H1 (cell line): ENCODE measurements around the gene LYZ. TPM values are rescaled to one million over a fixed set of nuclear protein-coding genes. Genes with fewer than 3 reads are reported as not detected.

Source experiments
- CTCF ChIA-PET: fragments of 300-600 bp; sonication (Branson Sonifier 250); formaldehyde crosslinking; loops from one replicate; lab custom pipeline; 2021; ENCODE audit not compliant: partially characterized antibody; lab: Charles Lee
- POLR2A ChIA-PET: fragments of 300-600 bp; sonication (Branson Sonifier 250); formaldehyde crosslinking; loops from one replicate; lab custom pipeline; 2021; ENCODE audit warnings: inconsistent platforms; ENCODE audit not compliant: partially characterized antibody; lab: Charles Lee
- DNase-seq, 2 experiments: peaks; one replicate each; pipeline versions ENCODE4 v3.0.0 to v3.0.0-alpha.2; 2010 to 2022; ENCODE audit warnings: low spot score in 2 of 2, low read depth in 1 of 2, mixed read lengths in 1 of 2
- FAIRE-seq: peaks from 2 replicates; lab custom pipeline; 2011; peaks lifted over from hg19 to GRCh38; lab: Jason Lieb, UNC
- H2AFZ ChIP-seq: 2 replicates; pipeline ENCODE4 v1.8.1; 2012; ENCODE audit warnings: low read length, inconsistent platforms
- H2AK5ac ChIP-seq: 2 replicates; pipeline ENCODE4 v1.6.1; 2013; ENCODE audit warnings: low read depth, low read length
- H2BK120ac ChIP-seq: replicated peaks from 2 replicates; pipeline ENCODE3; 2013; ENCODE audit warnings: low read depth, low read length, inconsistent platforms
- H2BK12ac ChIP-seq: 2 replicates; pipeline ENCODE4 v1.6.1; 2013; ENCODE audit warnings: low read depth, low read length
- H2BK15ac ChIP-seq: 2 replicates; pipeline ENCODE4 v1.6.1; 2013; ENCODE audit warnings: low read length
- H2BK20ac ChIP-seq: 2 replicates; pipeline ENCODE4 v1.6.1; 2013; ENCODE audit warnings: low read length
- H2BK5ac ChIP-seq: 2 replicates; pipeline ENCODE4 v1.6.1; 2013; ENCODE audit warnings: low read depth, low read length
- H3K14ac ChIP-seq: 2 replicates; pipeline ENCODE4 v1.6.1; 2013; ENCODE audit warnings: inconsistent platforms; ENCODE audit not compliant: insufficient read length
- H3K18ac ChIP-seq: 2 replicates; pipeline ENCODE4 v1.6.1; 2013; ENCODE audit warnings: low read length; ENCODE audit errors: extremely low read depth
- H3K23ac ChIP-seq: 2 replicates; pipeline ENCODE4 v1.6.1; 2013; ENCODE audit warnings: inconsistent platforms; ENCODE audit not compliant: insufficient read length
- H3K23me2 ChIP-seq: 2 replicates; pipeline ENCODE4 v1.6.1; 2013; ENCODE audit warnings: low read depth, low read length
- H3K27ac ChIP-seq: 2 replicates; pipeline ENCODE4 v1.6.1; 2011; ENCODE audit warnings: low read depth, low read length, inconsistent platforms
- H3K27me3 ChIP-seq, 4 experiments: replicated peaks in 1 of 4; 1 replicate in 1 of 4; 2 replicates in 3 of 4; pipeline versions ENCODE4 v1.6.1 to v1.8.1; 2011 to 2013; ENCODE audit warnings: low read length in 3 of 4, mild to moderate bottlenecking in 3 of 4, inconsistent platforms in 2 of 4, mixed read lengths in 2 of 4, moderate library complexity in 1 of 4; ENCODE audit not compliant: control insufficient read depth in 3 of 4, insufficient read depth in 3 of 4; ENCODE audit errors: extremely low read depth in 1 of 4
- H3K36me3 ChIP-seq, 4 experiments: 2 replicates each; pipeline versions ENCODE4 v1.6.1 to v1.8.1; 2011 to 2013; ENCODE audit warnings: mild to moderate bottlenecking in 4 of 4, low read length in 3 of 4, moderate library complexity in 2 of 4, control low read depth in 1 of 4, inconsistent platforms in 1 of 4; ENCODE audit not compliant: insufficient read depth in 4 of 4, control insufficient read depth in 2 of 4
- H3K4ac ChIP-seq: replicated peaks from 2 replicates; pipeline ENCODE3; 2013; ENCODE audit warnings: low read length, low read depth, mixed read lengths, inconsistent platforms; ENCODE audit not compliant: insufficient read length
- H3K4me1 ChIP-seq, 4 experiments: replicated peaks in 1 of 4; 1 replicate in 1 of 4; 2 replicates in 3 of 4; pipeline versions ENCODE4 v1.6.1 to v1.8.1; 2011 to 2013; ENCODE audit warnings: low read length in 3 of 4, inconsistent platforms in 2 of 4, mixed read lengths in 1 of 4; ENCODE audit not compliant: insufficient read depth in 4 of 4, control insufficient read depth in 3 of 4
- H3K4me2 ChIP-seq, 2 experiments: 2 replicates each; pipeline versions ENCODE4 v1.6.1 to v1.8.1; 2011 to 2013; ENCODE audit warnings: low read depth in 2 of 2, low read length in 2 of 2, control low read depth in 1 of 2, inconsistent platforms in 1 of 2, mild to moderate bottlenecking in 1 of 2; ENCODE audit not compliant: insufficient read depth in 1 of 2
- H3K4me3 ChIP-seq, 4 experiments: fragments of 200-600, 300-600 bp in 1 of 4; sonication (generic), shearing (Covaris generic), sonication (Bioruptor Twin) in 1 of 4; 2 replicates each; pipeline versions ENCODE4 v1.5.1 to v1.8.1; 2011 to 2016; ENCODE audit warnings: low read length in 4 of 4, low read depth in 3 of 4, control low read depth in 2 of 4, inconsistent platforms in 2 of 4, mild to moderate bottlenecking in 2 of 4, mixed read lengths in 1 of 4, moderate library complexity in 1 of 4; ENCODE audit not compliant: insufficient read depth in 2 of 4; ENCODE audit errors: extremely low read depth in 1 of 4
- H3K56ac ChIP-seq: replicated peaks from 2 replicates; pipeline ENCODE3; 2013; ENCODE audit warnings: low read depth, mild to moderate bottlenecking, mixed read lengths, low read length, inconsistent platforms; ENCODE audit not compliant: insufficient read length
- H3K79me1 ChIP-seq: 2 replicates; pipeline ENCODE4 v1.6.1; 2013; ENCODE audit warnings: low read depth, low read length, control low read depth
- H3K79me2 ChIP-seq, 2 experiments: 2 replicates each; pipeline versions ENCODE4 v1.6.1 to v1.8.1; 2012 to 2013; ENCODE audit warnings: low read length in 2 of 2, mild to moderate bottlenecking in 2 of 2, inconsistent platforms in 1 of 2; ENCODE audit not compliant: insufficient read depth in 2 of 2, control insufficient read depth in 1 of 2
- H3K9ac ChIP-seq, 4 experiments: replicated peaks in 1 of 4; 1 replicate in 1 of 4; 2 replicates in 3 of 4; pipeline versions ENCODE4 v1.6.1 to v1.8.1; 2011 to 2013; ENCODE audit warnings: low read depth in 3 of 4, low read length in 3 of 4, control low read depth in 2 of 4, mild to moderate bottlenecking in 2 of 4, moderate library complexity in 2 of 4, inconsistent platforms in 1 of 4; ENCODE audit errors: extremely low read depth in 1 of 4
- H3K9me3 ChIP-seq, 2 experiments: 2 replicates each; pipeline versions ENCODE4 v1.6.1 to v1.8.1; 2012 to 2013; ENCODE audit warnings: mild to moderate bottlenecking in 2 of 2, moderate library complexity in 2 of 2, control low read depth in 1 of 2, inconsistent platforms in 1 of 2, low read depth in 1 of 2, low read length in 1 of 2, mixed read lengths in 1 of 2; ENCODE audit not compliant: insufficient read depth in 2 of 2
- H4K20me1 ChIP-seq, 2 experiments: replicated peaks in 1 of 2; 2 replicates each; pipeline versions ENCODE3 to v1.8.1; 2011 to 2013; ENCODE audit warnings: inconsistent platforms in 2 of 2, low read length in 2 of 2, mild to moderate bottlenecking in 1 of 2; ENCODE audit not compliant: insufficient read depth in 2 of 2, control insufficient read depth in 1 of 2
- H4K5ac ChIP-seq: 2 replicates; pipeline ENCODE4 v1.6.1; 2013; ENCODE audit warnings: low read length, low read depth, mixed read lengths, inconsistent platforms; ENCODE audit not compliant: insufficient read length
- H4K8ac ChIP-seq: 2 replicates; pipeline ENCODE4 v1.8.0; 2013; ENCODE audit warnings: mild to moderate bottlenecking, moderate library complexity, low read length, inconsistent platforms; ENCODE audit not compliant: insufficient read depth; ENCODE audit errors: extremely low read depth
- H4K91ac ChIP-seq: replicated peaks from 2 replicates; pipeline ENCODE3; 2013; ENCODE audit warnings: low read length, mixed read lengths, inconsistent platforms; ENCODE audit not compliant: insufficient read length
- JUN ChIP-seq: IDR thresholded peaks from 2 replicates; pipeline ENCODE4 v1.6.1; 2011; ENCODE audit warnings: low read depth, mild to moderate bottlenecking, improper control_type of control experiment, low read length
- KDM1A ChIP-seq: fragments of 200-600, 300-600 bp; sonication (generic); IDR thresholded peaks from 2 replicates; pipeline ENCODE4 v1.7.1; 2016; ENCODE audit warnings: mild to moderate bottlenecking, low read length, borderline replicate concordance
- NRF1 ChIP-seq: IDR thresholded peaks from 2 replicates; pipeline ENCODE4 v1.6.1; 2011; ENCODE audit warnings: mild to moderate bottlenecking, low read depth, low read length, improper control_type of control experiment
- RAD21 ChIP-seq, 2 experiments: IDR thresholded peaks in 1 of 2; conservative IDR thresholded peaks in 1 of 2; 2 replicates each; pipeline ENCODE4 v1.6.1; 2011; ENCODE audit warnings: low read depth in 2 of 2, low read length in 2 of 2, improper control_type of control experiment in 1 of 2, inconsistent platforms in 1 of 2, mild to moderate bottlenecking in 1 of 2, moderate library complexity in 1 of 2
- RBBP5 ChIP-seq: IDR thresholded peaks from 2 replicates; pipeline ENCODE4 v1.7.1; 2012; ENCODE audit warnings: low read depth, mild to moderate bottlenecking, inconsistent platforms, low read length, moderate library complexity, borderline replicate concordance
- RNF2 ChIP-seq: fragments of 200-900, 300-1000 bp; sonication (generic); IDR thresholded peaks from 2 replicates; pipeline ENCODE4 v1.7.1; 2016; ENCODE audit warnings: borderline replicate concordance, low read depth, mild to moderate bottlenecking, antibody characterized with exemption, low read length; ENCODE audit not compliant: poor library complexity, severe bottlenecking; ENCODE audit errors: missing control alignments
- SAP30 ChIP-seq: fragments of 300-600 bp; sonication (generic); IDR thresholded peaks from 2 replicates; pipeline ENCODE4 v1.7.1; 2012; ENCODE audit warnings: low read length, moderate library complexity, mild to moderate bottlenecking, inconsistent platforms; ENCODE audit not compliant: insufficient read depth, insufficient replicate concordance
- TEAD4 ChIP-seq: IDR thresholded peaks from 2 replicates; pipeline ENCODE4 v1.6.1; 2012; ENCODE audit warnings: low read depth, low read length, inconsistent platforms, mixed read lengths
- YY1 ChIP-seq: IDR thresholded peaks from 2 replicates; pipeline ENCODE4 v1.6.1; 2011; ENCODE audit warnings: low read depth, mild to moderate bottlenecking, low read length
- WGBS, 2 experiments: shearing (Covaris generic) in 1 of 2; methylation state at CpG; one replicate each; pipeline versions ENCODE4 v1.1.6 to v1.1.7; 2013 to 2015; ENCODE audit warnings: low lambda C conversion rate in 2 of 2, mixed read lengths in 2 of 2, inconsistent platforms in 1 of 2, low coverage in 1 of 2, missing lambda C conversion rate in 1 of 2; ENCODE audit not compliant: insufficient replicate concordance in 2 of 2, insufficient coverage in 1 of 2, insufficient read length in 1 of 2; ENCODE audit errors: extremely low coverage in 1 of 2, missing lambda C conversion rate in 1 of 2; 5-methylcytosine and 5-hydroxymethylcytosine counted together
- polyA plus RNA-seq, 7 experiments: library from polyadenylated mRNA; depleted of rRNA in 3 of 7; stranded (reverse) in 5 of 7; unstranded in 2 of 7; fragments of >200 nt in 5 of 7; fragments of 200-250 nt in 2 of 7; gene quantifications; 1 replicate in 5 of 7; 2 replicates in 1 of 7; 4 replicates in 1 of 7; pipeline versions ENCODE4 v1.2.1 to v1.2.3, GENCODE V29; 2011 to 2013; ENCODE audit warnings: missing spikeins in 2 of 7, mixed read lengths in 2 of 7
- total RNA-seq: library from RNA; stranded (reverse); fragmentation: NEBNext Ultra II Directional; extraction: Animal tissue kit (Norgen Biotek cat#: 25700); gene quantifications from 2 replicates; pipeline ENCODE4 v1.2.1, GENCODE V29; 2021
- TF ChIP-seq, protein P1 (sequence below): IDR thresholded peaks from 2 replicates; pipeline ENCODE4 v1.6.1; 2011; ENCODE audit warnings: low read depth, mild to moderate bottlenecking, low read length; ENCODE audit not compliant: insufficient read depth

LYZ gene
- total and polyA plus RNA-seq, 2 of the 8 experiments (the other 6 are each of a cell fraction or from before 2014, with no cell fraction given), result not detected

DNA sequence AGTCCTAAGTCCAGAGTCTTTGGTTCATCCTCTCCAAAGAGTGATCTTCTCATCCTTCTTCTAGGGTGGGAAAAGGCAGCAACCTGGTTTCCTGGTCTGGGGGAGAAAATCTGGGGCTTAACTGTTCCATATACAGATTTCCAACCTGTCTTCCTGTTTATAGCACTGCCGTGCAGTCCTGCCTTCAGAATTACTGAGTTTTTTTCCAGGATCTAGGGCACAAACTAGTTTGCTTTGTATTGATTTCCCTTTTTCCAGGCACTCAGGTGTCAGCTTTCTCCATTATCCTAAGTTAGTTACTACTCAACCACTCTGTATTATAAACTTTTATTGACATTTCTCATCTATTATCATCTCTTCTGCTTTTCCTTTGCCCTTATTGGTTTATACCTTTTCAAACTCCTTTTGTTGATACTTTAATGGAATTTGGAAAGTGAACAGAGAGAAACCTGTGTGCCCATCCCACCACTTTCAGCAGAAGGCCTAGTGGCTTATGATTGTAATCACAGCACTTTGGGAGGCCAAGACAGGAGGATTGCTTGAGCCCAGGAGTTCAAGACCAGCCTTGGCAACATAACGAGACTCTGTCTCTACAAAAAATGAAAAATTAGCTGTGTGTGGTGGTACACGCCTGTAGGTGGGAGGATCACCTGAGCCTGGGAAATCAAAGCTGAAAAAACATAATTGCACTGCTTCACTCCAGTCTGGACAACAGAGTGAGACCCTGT is 4.1 kb upstream of the LYZ start:
- Histone ChIP-seq H2BK5ac (no peak overlapping the region), H3K4me2 (no peak overlapping the region), H4K5ac (no peak overlapping the region), H3K79me2 (no peaks in the 10 kb centered on the region), H2BK15ac (no peak overlapping the region), H3K36me3 (no peaks in the 10 kb centered on the region), H2AFZ (no peak overlapping the region), H3K9me3 (no peaks in the 10 kb centered on the region), H3K23ac (no peak overlapping the region), H4K8ac (no peak overlapping the region), H3K18ac (no peak overlapping the region), H4K91ac (no peak overlapping the region), H3K23me2 (no peaks in the 10 kb centered on the region), H2BK120ac (no peak overlapping the region), H3K14ac (no peak overlapping the region), H3K79me1 (no peaks in the 10 kb centered on the region), H3K9ac (no peak overlapping the region), H3K27me3 (no peaks in the 10 kb centered on the region), H2BK12ac (no peak overlapping the region), H3K56ac (no peak overlapping the region), H3K4ac (no peak overlapping the region), H2AK5ac (no peak overlapping the region), H3K4me3 (no peak overlapping the region), H4K20me1 (no peaks in the 10 kb centered on the region), H3K4me1 (no peaks in the 10 kb centered on the region), H2BK20ac (no peak overlapping the region), H3K27ac (no peak overlapping the region)
- FAIRE-seq (no peak), DNase-seq (no peak)
- POLR2A ChIA-PET, result interaction anchor here (0.6 kb wide), 1 partner anchor 56 kb away, joined by 4 read pairs; no protein-coding TSS in a partner anchor
- CTCF ChIA-PET, result interaction anchor here (1.3 to 1.8 kb wide), 4 partner anchors 9 to 266 kb away, joined by 3 to 7 read pairs (median 6); partner anchors contain the start of gene LRRC10
- WGBS, 2 experiments, result 78% methylated on average over 3 of the region's 3 CpGs; no CpG with 5 or more reads in 1 of the 2 experiments
- TF ChIP-seq JUN, result no peak
- no peak for TF ChIP-seq RAD21 (IDR thresholded peaks at IDR 0.05 in 1 of 2, conservative IDR thresholded peaks at IDR 0.05 in 1 of 2; ENCODE audit: low read depth in 2 of 2, low read length in 2 of 2)
- TF ChIP-seq NRF1, result no peak
- TF ChIP-seq YY1, result no peak
- TF ChIP-seq TEAD4, result no peak
- no peak for TF ChIP-seq RNF2
- TF ChIP-seq, protein P1, sequence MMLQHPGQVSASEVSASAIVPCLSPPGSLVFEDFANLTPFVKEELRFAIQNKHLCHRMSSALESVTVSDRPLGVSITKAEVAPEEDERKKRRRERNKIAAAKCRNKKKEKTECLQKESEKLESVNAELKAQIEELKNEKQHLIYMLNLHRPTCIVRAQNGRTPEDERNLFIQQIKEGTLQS, result no peak
- no peak for TF ChIP-seq RBBP5
- TF ChIP-seq KDM1A, result no peak
- no peak for TF ChIP-seq SAP30
